GM21528 (cell line): ENCODE data around the gene RCOR1.

Experiments
- ATAC-seq: cut with Tn5 transposase; IDR thresholded peaks from one replicate; pipeline ENCODE4 v1.9.1; 2021; ENCODE audit warnings: mild to moderate bottlenecking, moderate library complexity; ENCODE audit not compliant: unreplicated experiment, low FRiP score

RCOR1 gene

GRCh38 chr14:102667703-102668102 is 75.3 kb downstream of the RCOR1 start:
- ATAC-seq = no peak

GRCh38 chr14:102668291-102668873 is 75.9 kb downstream of the RCOR1 start:
- no peak for ATAC-seq

- ATAC-seq = no peak
These were observed 79.0 kb downstream of the RCOR1 start for GRCh38 chr14:102671410-102671809.

- no peak for ATAC-seq
These were observed 80.0 kb downstream of the RCOR1 start for GRCh38 chr14:102672410-102672960.

GRCh38 chr14:102675396-102675795 is 82.9 kb downstream of the RCOR1 start:
- ATAC-seq = no peak

GRCh38 chr14:102678394-102678793 is 85.9 kb downstream of the RCOR1 start:
- ATAC-seq = no peak

GRCh38 chr14:102683399-102684297 is 91.2 kb downstream of the RCOR1 start:
- ATAC-seq = no peak

GRCh38 chr14:102684298-102684663 is 91.8 kb downstream of the RCOR1 start:
- no peak for ATAC-seq

GRCh38 chr14:102686196-102686801 is 93.8 kb downstream of the RCOR1 start:
- ATAC-seq = no peak

GRCh38 chr14:102688290-102688689 is 95.8 kb downstream of the RCOR1 start:
- no peak for ATAC-seq

- no peak for ATAC-seq
These were observed 98.2 kb downstream of the RCOR1 start for GRCh38 chr14:102690509-102691286.

- ATAC-seq = no peak
These were observed 99.3 kb downstream of the RCOR1 start for GRCh38 chr14:102691763-102692162.

GRCh38 chr14:102692334-102692733 is 99.9 kb downstream of the RCOR1 start:
- ATAC-seq = no peak

- no peak for ATAC-seq
These were observed 100.7 kb downstream of the RCOR1 start for GRCh38 chr14:102693006-102693755.

GRCh38 chr14:102694530-102695166 is 102.2 kb downstream of the RCOR1 start:
- ATAC-seq = no peak

- ATAC-seq = no peak
These were observed 102.7 kb downstream of the RCOR1 start for GRCh38 chr14:102695167-102695555.

- no peak for ATAC-seq
These were observed 103.9 kb downstream of the RCOR1 start for GRCh38 chr14:102696332-102696731.

- no peak for ATAC-seq
These were observed 104.5 kb downstream of the RCOR1 start for GRCh38 chr14:102696856-102697495.

- ATAC-seq = no peak
These were observed 105.1 kb downstream of the RCOR1 start for GRCh38 chr14:102697501-102697900.
